Adrenal gland (tissue), 5 donors: ENCODE measurements around the gene LTBP2.

Experiments used
- POLR2A ChIP-seq, 2 donors: fragments of 450-650 bp; IDR thresholded peaks; one replicate each; pipeline ENCODE4 v1.6.1; 2017; ENCODE audit warnings: antibody characterized with exemption in 2 of 2, mild to moderate bottlenecking in 2 of 2, moderate library complexity in 1 of 2
- TF ChIP-seq, protein P1 (sequence below), 6 experiments: fragments of 450-650 bp in 4 of 6; fragments of 200-600 bp in 2 of 6; sonication (generic) in 1 of 6; IDR thresholded peaks; 1 replicate in 5 of 6; 2 replicates in 1 of 6; pipeline versions ENCODE4 v1.5.1 to v1.8.0; 2016 to 2021; ENCODE audit warnings: antibody characterized with exemption in 6 of 6, mild to moderate bottlenecking in 2 of 6, moderate library complexity in 1 of 6
- donor health status: DM: no; HTN: no; CAD: no.

DNA sequence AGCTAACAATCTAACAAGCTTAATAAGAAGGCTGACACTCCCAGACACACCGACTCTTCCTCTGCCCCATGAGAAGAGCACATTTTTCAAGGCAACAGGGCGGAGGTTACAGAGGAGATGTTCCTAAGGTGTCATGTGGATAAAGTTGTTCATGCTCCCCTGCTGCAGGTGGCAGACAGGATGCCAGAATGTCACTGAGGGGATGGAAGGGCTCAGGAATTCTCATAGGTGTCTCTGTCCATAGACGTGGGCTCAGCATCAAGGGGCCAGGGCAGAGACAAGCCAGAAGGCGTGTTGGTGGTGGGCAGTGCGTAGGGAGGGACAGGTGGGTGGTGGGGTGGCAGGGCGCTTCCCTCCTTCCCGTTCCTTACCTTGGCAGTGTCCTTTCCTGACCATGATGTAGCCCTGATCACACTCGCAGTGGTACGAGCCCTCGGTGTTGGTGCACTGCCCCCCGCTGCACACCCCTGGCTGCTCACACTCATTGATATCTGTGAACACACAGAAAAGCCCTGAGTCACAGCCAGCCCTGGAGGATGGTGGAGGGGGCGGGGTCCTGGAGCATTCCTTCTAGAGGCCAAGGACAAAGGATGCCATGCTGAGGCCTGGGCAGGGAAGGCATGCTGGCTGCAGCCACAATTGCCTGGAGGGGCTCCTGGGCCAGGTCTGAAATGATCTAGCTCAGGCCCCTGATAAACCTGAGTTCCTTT is 95.4 kb downstream of the LTBP2 start:
- TF ChIP-seq, protein P1, sequence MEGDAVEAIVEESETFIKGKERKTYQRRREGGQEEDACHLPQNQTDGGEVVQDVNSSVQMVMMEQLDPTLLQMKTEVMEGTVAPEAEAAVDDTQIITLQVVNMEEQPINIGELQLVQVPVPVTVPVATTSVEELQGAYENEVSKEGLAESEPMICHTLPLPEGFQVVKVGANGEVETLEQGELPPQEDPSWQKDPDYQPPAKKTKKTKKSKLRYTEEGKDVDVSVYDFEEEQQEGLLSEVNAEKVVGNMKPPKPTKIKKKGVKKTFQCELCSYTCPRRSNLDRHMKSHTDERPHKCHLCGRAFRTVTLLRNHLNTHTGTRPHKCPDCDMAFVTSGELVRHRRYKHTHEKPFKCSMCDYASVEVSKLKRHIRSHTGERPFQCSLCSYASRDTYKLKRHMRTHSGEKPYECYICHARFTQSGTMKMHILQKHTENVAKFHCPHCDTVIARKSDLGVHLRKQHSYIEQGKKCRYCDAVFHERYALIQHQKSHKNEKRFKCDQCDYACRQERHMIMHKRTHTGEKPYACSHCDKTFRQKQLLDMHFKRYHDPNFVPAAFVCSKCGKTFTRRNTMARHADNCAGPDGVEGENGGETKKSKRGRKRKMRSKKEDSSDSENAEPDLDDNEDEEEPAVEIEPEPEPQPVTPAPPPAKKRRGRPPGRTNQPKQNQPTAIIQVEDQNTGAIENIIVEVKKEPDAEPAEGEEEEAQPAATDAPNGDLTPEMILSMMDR (IDR thresholded peaks at IDR 0.05): no peak
- TF ChIP-seq POLR2A (IDR thresholded peaks at IDR 0.05): no peak
